OCI-LY1 (cell line): ENCODE data around the gene GGA2.

ENCODE experiments used
- H2AFZ ChIP-seq: fragments of 200-600 bp; sonication (generic), shearing (Covaris generic); 2 replicates; pipeline ENCODE4 v1.6.0; 2014; ENCODE audit warnings: antibody characterized with exemption, mild to moderate bottlenecking, low read length
- H3F3A ChIP-seq: fragments of 200-600 bp; sonication (generic), shearing (Covaris generic); 2 replicates; pipeline ENCODE4 v1.6.0; 2014; ENCODE audit warnings: mild to moderate bottlenecking, antibody characterized with exemption, low read length, moderate library complexity; ENCODE audit not compliant: insufficient read depth
- H3K27ac ChIP-seq: fragments of 200-600 bp; sonication (generic); 2 replicates; pipeline ENCODE4 v1.5.1; 2014; ENCODE audit warnings: low read length, mixed run types, mild to moderate bottlenecking, low read depth; ENCODE audit not compliant: poor library complexity, severe bottlenecking
- H3K27me3 ChIP-seq: fragments of 200-600 bp; sonication (generic); 2 replicates; pipeline ENCODE4 v1.6.0; 2014; ENCODE audit warnings: antibody characterized with exemption, mild to moderate bottlenecking, low read length, moderate library complexity; ENCODE audit not compliant: insufficient read depth
- H3K36me3 ChIP-seq: fragments of 200-600 bp; sonication (generic); 2 replicates; pipeline ENCODE4 v1.6.1; 2014; ENCODE audit warnings: mild to moderate bottlenecking, antibody characterized with exemption, low read length, moderate library complexity, mixed read lengths; ENCODE audit not compliant: insufficient read depth
- H3K4me1 ChIP-seq: fragments of 200-600 bp; sonication (generic); 2 replicates; pipeline ENCODE4 v1.5.1; 2014; ENCODE audit warnings: mild to moderate bottlenecking, low read length, moderate library complexity; ENCODE audit not compliant: insufficient read depth, severe bottlenecking
- H3K4me2 ChIP-seq: fragments of 200-600 bp; sonication (generic), shearing (Covaris generic); 2 replicates; pipeline ENCODE4 v1.6.1; 2014; ENCODE audit warnings: low read length
- H3K4me3 ChIP-seq: fragments of 200-600 bp; sonication (generic); 2 replicates; pipeline ENCODE4 v1.5.1; 2014; ENCODE audit warnings: low read length, low read depth, mild to moderate bottlenecking, mixed read lengths; ENCODE audit not compliant: poor library complexity, severe bottlenecking
- H3K79me2 ChIP-seq: fragments of 200-600 bp; shearing (Covaris generic); 2 replicates; pipeline ENCODE4 v1.6.1; 2016; ENCODE audit warnings: mixed run types, low read length, mixed read lengths; ENCODE audit not compliant: insufficient read depth
- H3K9ac ChIP-seq: fragments of 200-600 bp; sonication (generic), shearing (Covaris generic); 2 replicates; pipeline ENCODE4 v1.6.1; 2014; ENCODE audit warnings: mild to moderate bottlenecking, low read length, mixed read lengths
- H3K9me2 ChIP-seq: fragments of 200-600 bp; sonication (generic), shearing (Covaris generic); 2 replicates; pipeline ENCODE4 v1.6.1; 2014; ENCODE audit warnings: low read depth, mild to moderate bottlenecking, low read length, mixed read lengths
- H3K9me3 ChIP-seq: fragments of 200-600 bp; shearing (Covaris generic); 2 replicates; pipeline ENCODE4 v1.6.1; 2014; ENCODE audit warnings: low read length, mixed read lengths
- H4K20me1 ChIP-seq: fragments of 200-600 bp; sonication (generic), shearing (Covaris generic); 2 replicates; pipeline ENCODE4 v1.6.0; 2016; ENCODE audit warnings: mild to moderate bottlenecking, low read length; ENCODE audit not compliant: insufficient read depth
- EZH2 ChIP-seq: fragments of 200-600 bp; sonication (generic), shearing (Covaris generic); IDR thresholded peaks from 2 replicates; pipeline ENCODE4 v1.8.0; 2017; ENCODE audit warnings: borderline replicate concordance, mixed run types, mild to moderate bottlenecking, antibody characterized with exemption, low read length, moderate library complexity, mixed read lengths
- TF ChIP-seq, protein P1 (sequence below): fragments of 200-600 bp; sonication (generic), shearing (Covaris generic); IDR thresholded peaks from 2 replicates; pipeline ENCODE4 v1.5.1; 2017; ENCODE audit warnings: mild to moderate bottlenecking, antibody characterized with exemption, low read length, moderate library complexity, mixed read lengths

GGA2 gene

DNA sequence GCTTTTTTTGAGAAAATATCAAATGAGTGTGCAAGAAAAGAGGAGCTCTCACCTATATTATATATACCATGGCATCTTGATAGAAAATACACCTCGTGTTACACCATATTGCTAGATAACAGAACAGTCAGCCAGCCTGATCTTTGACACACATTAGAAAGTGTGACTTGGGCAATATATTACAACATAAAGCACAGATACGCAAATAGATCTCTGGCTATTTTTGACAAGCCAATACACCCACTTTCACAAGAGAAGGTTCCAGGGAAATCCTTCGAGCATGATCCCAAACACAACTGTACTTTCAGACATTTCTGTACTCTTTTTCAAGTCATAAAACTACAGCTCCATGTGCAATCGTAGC lies 9.4 kb downstream of the GGA2 start:
- H3K9me2 ChIP-seq: no peaks in the 10 kb centered on the region
- H3K27me3 ChIP-seq: no peaks in the 10 kb centered on the region
- no peak overlapping the region for H3K9ac ChIP-seq
- H3K4me1 ChIP-seq: peaks cover 88% of the 10 kb centered on the region
- no peak overlapping the region for H3K27ac ChIP-seq
- H3K4me2 ChIP-seq: peak overlapping the region; percentile 43; the same call in 1 of the 2 replicates
- TF ChIP-seq EZH2: no peak
- TF ChIP-seq, protein P1, sequence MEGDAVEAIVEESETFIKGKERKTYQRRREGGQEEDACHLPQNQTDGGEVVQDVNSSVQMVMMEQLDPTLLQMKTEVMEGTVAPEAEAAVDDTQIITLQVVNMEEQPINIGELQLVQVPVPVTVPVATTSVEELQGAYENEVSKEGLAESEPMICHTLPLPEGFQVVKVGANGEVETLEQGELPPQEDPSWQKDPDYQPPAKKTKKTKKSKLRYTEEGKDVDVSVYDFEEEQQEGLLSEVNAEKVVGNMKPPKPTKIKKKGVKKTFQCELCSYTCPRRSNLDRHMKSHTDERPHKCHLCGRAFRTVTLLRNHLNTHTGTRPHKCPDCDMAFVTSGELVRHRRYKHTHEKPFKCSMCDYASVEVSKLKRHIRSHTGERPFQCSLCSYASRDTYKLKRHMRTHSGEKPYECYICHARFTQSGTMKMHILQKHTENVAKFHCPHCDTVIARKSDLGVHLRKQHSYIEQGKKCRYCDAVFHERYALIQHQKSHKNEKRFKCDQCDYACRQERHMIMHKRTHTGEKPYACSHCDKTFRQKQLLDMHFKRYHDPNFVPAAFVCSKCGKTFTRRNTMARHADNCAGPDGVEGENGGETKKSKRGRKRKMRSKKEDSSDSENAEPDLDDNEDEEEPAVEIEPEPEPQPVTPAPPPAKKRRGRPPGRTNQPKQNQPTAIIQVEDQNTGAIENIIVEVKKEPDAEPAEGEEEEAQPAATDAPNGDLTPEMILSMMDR: no peak
- H3K4me3 ChIP-seq: no peak overlapping the region
- no peak overlapping the region for H2AFZ ChIP-seq
- no peaks in the 10 kb centered on the region for H3F3A ChIP-seq
- H3K36me3 ChIP-seq: peaks cover 33% of the 10 kb centered on the region; the same call in 1 of the 2 replicates
- peaks cover 89% of the 10 kb centered on the region for H3K79me2 ChIP-seq
- H4K20me1 ChIP-seq: no peaks in the 10 kb centered on the region
- no peaks in the 10 kb centered on the region for H3K9me3 ChIP-seq

DNA sequence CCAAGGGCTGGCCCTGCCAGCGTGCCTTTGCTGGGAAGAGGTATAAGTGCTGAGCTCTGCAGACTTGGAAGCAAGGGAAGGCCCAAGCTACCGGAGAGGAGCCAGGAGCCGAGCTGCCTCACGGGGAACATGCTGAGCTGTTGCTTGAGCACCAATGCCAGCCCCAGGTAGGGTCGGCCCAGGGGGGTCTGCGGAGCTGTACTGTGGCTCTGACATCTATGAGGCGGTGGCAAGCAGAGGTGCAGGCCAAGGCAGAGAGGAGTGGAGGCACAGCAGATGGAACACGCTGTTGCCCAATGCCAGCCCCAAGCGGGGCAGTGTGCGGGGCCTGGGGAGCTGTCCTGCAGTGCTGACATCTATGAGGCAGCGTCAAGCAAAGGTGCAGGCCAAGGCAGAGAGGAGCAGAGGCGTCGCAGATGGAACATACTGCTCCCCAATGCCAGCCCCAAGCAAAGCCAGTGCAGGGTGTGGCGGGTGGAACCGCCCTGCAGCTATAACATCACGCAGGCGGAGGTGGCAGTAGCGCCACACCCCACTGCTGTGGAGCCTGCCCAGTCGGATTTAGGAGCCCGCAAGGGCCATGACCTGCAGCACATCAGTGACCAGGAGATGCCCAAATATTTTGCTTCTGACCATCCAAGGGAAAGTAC lies 10.0 kb downstream of the GGA2 start:
- Histone ChIP-seq H3K9ac (no peak overlapping the region; the same call in 1 of the 2 replicates), H3K27ac (peak overlapping the region; percentile 32), H2AFZ (no peak overlapping the region), H3K4me3 (no peak overlapping the region), H4K20me1 (no peaks in the 10 kb centered on the region), H3K79me2 (peaks cover 84% of the 10 kb centered on the region), H3K4me1 (peaks cover 83% of the 10 kb centered on the region), H3K9me3 (no peaks in the 10 kb centered on the region), H3F3A (no peaks in the 10 kb centered on the region), H3K4me2 (peak overlapping the region; percentile 43), H3K36me3 (peaks cover 38% of the 10 kb centered on the region; the same call in 1 of the 2 replicates), H3K27me3 (no peaks in the 10 kb centered on the region), H3K9me2 (no peaks in the 10 kb centered on the region)
- TF ChIP-seq, protein P1: peak; percentile 21; the same call in 1 of the 2 replicates
- TF ChIP-seq EZH2: no peak

DNA sequence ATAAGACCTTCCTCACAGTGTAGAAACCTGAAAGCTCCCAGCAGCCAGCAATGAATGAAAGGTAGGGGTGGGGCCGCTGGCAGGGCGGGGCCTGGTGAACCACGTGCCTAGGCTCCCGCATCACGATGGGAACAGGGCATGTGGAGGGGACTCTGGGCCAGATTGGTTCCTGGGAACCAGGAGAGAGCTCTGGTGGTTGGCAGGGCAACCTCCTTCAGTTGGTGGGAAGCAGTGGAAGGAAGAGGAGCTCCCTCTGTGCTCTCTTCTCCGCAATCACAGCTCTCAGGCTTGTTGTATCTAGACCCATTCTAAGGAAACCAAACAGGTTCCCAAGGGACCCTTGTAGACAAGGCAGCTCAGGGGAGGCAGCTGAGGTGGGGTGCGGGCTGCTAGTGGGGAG lies 10.5 kb downstream of the GGA2 start:
- H3K9ac ChIP-seq: no peak overlapping the region; the same call in 1 of the 2 replicates

More for the DNA sequence above, 10.5 kb downstream of the GGA2 start:
- Histone ChIP-seq H3F3A (no peaks in the 10 kb centered on the region), H3K9me3 (no peaks in the 10 kb centered on the region), H3K4me3 (no peak overlapping the region), H3K79me2 (peaks cover 78% of the 10 kb centered on the region), H4K20me1 (no peaks in the 10 kb centered on the region), H3K27me3 (no peaks in the 10 kb centered on the region), H3K36me3 (peaks cover 43% of the 10 kb centered on the region; the same call in 1 of the 2 replicates), H3K27ac (peak overlapping the region; percentile 32), H2AFZ (no peak overlapping the region), H3K4me2 (peak overlapping the region; percentile 43), H3K4me1 (peaks cover 78% of the 10 kb centered on the region), H3K9me2 (no peaks in the 10 kb centered on the region)
- TF ChIP-seq EZH2: no peak
- TF ChIP-seq, protein P1: no peak
